HCT116 (cell line): ENCODE measurements around the gene TELO2.

Source experiments
- CTCF ChIP-seq, 3 experiments: fragments of 200-600 bp in 1 of 3; sonication (generic) in 1 of 3; IDR thresholded peaks in 2 of 3; conservative IDR thresholded peaks in 1 of 3; 2 replicates each; pipeline ENCODE4 v1.5.1; 2012 to 2017; ENCODE audit warnings: low read depth in 2 of 3, low read length in 2 of 3, antibody characterized with exemption in 1 of 3, borderline replicate concordance in 1 of 3, control low read depth in 1 of 3, mild to moderate bottlenecking in 1 of 3, mixed read lengths in 1 of 3, mixed run types in 1 of 3, moderate library complexity in 1 of 3; ENCODE audit not compliant: insufficient read depth in 1 of 3
- JUND ChIP-seq: IDR thresholded peaks from 2 replicates; pipeline ENCODE4 v1.6.1; 2012
- MAX ChIP-seq: IDR thresholded peaks from 2 replicates; pipeline ENCODE4 v1.6.1; 2012
- POLR2A ChIP-seq: IDR thresholded peaks from 2 replicates; pipeline ENCODE4 v1.7.0; 2011; ENCODE audit warnings: borderline replicate concordance; ENCODE audit not compliant: insufficient read depth, insufficient read length; ENCODE audit errors: extremely low read depth
- POLR2AphosphoS5 ChIP-seq: IDR thresholded peaks from 2 replicates; pipeline ENCODE4 v1.6.1; 2011; ENCODE audit warnings: mild to moderate bottlenecking, low read depth, low read length, moderate library complexity
- REST ChIP-seq: IDR thresholded peaks from 2 replicates; pipeline ENCODE4 v1.6.1; 2012; ENCODE audit warnings: low read depth
- SIN3A ChIP-seq: IDR thresholded peaks from 2 replicates; pipeline ENCODE4 v1.6.1; 2012; ENCODE audit warnings: low read depth
- SRF ChIP-seq: IDR thresholded peaks from 2 replicates; pipeline ENCODE4 v1.6.1; 2012; ENCODE audit warnings: low read depth

- TF ChIP-seq REST: no peak
- no peak for TF ChIP-seq CTCF (IDR thresholded peaks at IDR 0.05 in 2 of 3, conservative IDR thresholded peaks at IDR 0.05 in 1 of 3; ENCODE audit: borderline replicate concordance in 1 of 3, insufficient read depth in 1 of 3, low read depth in 2 of 3, low read length in 2 of 3)
- TF ChIP-seq POLR2AphosphoS5: no peak
- TF ChIP-seq SRF: no peak
- no peak for TF ChIP-seq JUND
- TF ChIP-seq MAX: no peak
- TF ChIP-seq SIN3A: no peak
- no peak for TF ChIP-seq POLR2A
Observed at GRCh38 chr16:1552129-1552528, 59.0 kb downstream of the TELO2 start.
